ENCODE data around the gene IL10RB. TPM values are rescaled to one million over a fixed set of nuclear protein-coding genes. Genes with fewer than 3 reads are reported as not detected.

IL10RB gene
- total and polyA plus RNA-seq, 2 donors (not counting 1 experiment from before 2014, with no cell fraction given), result 29.3 to 32.5 TPM

DNA sequence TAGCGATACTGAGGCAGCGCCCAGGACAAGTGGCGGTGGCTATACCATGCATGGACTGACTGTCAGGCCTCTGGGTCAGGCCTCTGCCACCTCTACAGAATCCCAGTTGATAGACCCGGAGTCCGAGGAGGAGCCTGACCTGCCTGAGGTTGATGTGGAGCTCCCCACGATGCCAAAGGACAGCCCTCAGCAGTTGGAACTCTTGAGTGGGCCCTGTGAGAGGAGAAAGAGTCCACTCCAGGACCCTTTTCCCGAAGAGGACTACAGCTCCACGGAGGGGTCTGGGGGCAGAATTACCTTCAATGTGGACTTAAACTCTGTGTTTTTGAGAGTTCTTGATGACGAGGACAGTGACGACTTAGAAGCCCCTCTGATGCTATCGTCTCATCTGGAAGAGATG lies 3.2 kb upstream of the IL10RB start:
- Mint-ChIP-seq H3K27me3 (no peaks in the 10 kb centered on the region), H3K27ac (peak overlapping the region; percentile 4), H3K9me3 (ENCODE audit: insufficient read depth) (no peaks in the 10 kb centered on the region), H3K4me3 (no peak overlapping the region), H3K4me1 (peaks cover 45% of the 10 kb centered on the region)
- 96% methylated on average over 8 of the region's 11 CpGs for WGBS (ENCODE audit: insufficient coverage)
- ChIA-PET CTCF (interaction anchor here (0.6 to 0.7 kb wide), 2 partner anchors 61 to 247 kb away, joined by 3 read pairs; no protein-coding TSS in a partner anchor), POLR2A (interaction anchor here (0.7 kb wide), 1 partner anchor 228 kb away, joined by 6 read pairs; the partner anchor contains the start of gene DNAJC28)
- Histone ChIP-seq H3K79me2 (ENCODE audit: control insufficient read depth, insufficient read depth, low read length) (peaks cover 35% of the 10 kb centered on the region), H3K27me3 (replicated peaks in 1 of 4; ENCODE audit: control extremely low read depth in 1 of 4, control insufficient read depth in 3 of 4, insufficient read depth in 4 of 4, low read length in 3 of 4) (no peaks in the 10 kb centered on the region), H3K9ac (ENCODE audit: low read length) (no peak overlapping the region), H3K4me3 (ENCODE audit: control extremely low read depth in 1 of 5, extremely low read depth in 1 of 5, insufficient read depth in 1 of 5, low read depth in 2 of 5, low read length in 4 of 5) (no peak overlapping the region), H4K20me1 (ENCODE audit: control insufficient read depth, insufficient read depth, low read length, poor library complexity, severe bottlenecking) (no peaks in the 10 kb centered on the region), H3K36me3 (replicated peaks in 1 of 2; ENCODE audit: control extremely low read depth in 1 of 2, control insufficient read depth in 1 of 2, extremely low read depth in 1 of 2, insufficient read depth in 2 of 2, low read length in 1 of 2) (peaks cover 4 to 29% of the 10 kb centered on the region in 2 experiments), H3K27ac (ENCODE audit: low read length in 2 of 2) (no peak overlapping the region), H3K4me1 (ENCODE audit: control insufficient read depth in 2 of 2, insufficient read depth in 2 of 2, low read length in 2 of 2) (peaks cover 19 to 39% of the 10 kb centered on the region in 2 donors), H3K4me2 (replicated peaks; ENCODE audit: low read depth, low read length, poor library complexity, severe bottlenecking) (no peak overlapping the region), H2AFZ (ENCODE audit: insufficient read depth, low read depth, low read length, poor library complexity, severe bottlenecking) (no peak overlapping the region), H3K9me3 (ENCODE audit: control extremely low read depth in 1 of 3, control insufficient read depth in 2 of 3, insufficient read depth in 1 of 3, low read length in 2 of 3) (peaks cover 0 to 4% (median 0%) of the 10 kb centered on the region in 3 donors)
- no peak for TF ChIP-seq EZH2 (IDR thresholded peaks at IDR 0.05; ENCODE audit: borderline replicate concordance, insufficient read depth, low read depth, low read length, poor library complexity, severe bottlenecking)
- TF ChIP-seq, protein P1, sequence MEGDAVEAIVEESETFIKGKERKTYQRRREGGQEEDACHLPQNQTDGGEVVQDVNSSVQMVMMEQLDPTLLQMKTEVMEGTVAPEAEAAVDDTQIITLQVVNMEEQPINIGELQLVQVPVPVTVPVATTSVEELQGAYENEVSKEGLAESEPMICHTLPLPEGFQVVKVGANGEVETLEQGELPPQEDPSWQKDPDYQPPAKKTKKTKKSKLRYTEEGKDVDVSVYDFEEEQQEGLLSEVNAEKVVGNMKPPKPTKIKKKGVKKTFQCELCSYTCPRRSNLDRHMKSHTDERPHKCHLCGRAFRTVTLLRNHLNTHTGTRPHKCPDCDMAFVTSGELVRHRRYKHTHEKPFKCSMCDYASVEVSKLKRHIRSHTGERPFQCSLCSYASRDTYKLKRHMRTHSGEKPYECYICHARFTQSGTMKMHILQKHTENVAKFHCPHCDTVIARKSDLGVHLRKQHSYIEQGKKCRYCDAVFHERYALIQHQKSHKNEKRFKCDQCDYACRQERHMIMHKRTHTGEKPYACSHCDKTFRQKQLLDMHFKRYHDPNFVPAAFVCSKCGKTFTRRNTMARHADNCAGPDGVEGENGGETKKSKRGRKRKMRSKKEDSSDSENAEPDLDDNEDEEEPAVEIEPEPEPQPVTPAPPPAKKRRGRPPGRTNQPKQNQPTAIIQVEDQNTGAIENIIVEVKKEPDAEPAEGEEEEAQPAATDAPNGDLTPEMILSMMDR (IDR thresholded peaks at IDR 0.05), result no peak
- ATAC-seq (ENCODE audit: low read depth) (no peak), DNase-seq (no peak)
- intact Hi-C loops (cut with micrococcal nuclease), result no loop called here

DNA sequence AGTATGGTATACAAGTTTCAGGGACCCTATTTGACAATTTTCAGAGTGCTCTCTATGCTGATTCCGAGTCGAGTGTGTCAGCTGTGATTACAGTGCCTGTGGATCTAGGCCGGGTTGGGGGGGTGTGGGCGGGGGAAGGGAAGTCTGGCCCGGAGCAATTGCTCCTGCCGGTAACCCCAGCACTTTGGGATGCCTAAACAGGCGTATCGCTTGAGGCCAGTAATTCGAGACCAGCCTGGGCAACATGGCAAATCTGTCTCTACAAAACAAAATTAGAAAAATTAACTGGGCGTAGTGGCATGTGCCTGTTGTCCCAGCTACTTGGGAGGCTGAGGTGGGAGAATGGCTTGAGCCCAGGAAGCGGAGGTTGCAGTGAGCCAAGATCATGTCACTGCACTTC lies 1.6 kb upstream of the IL10RB start:
- DNase-seq, result no peak
- H3K9ac ChIP-seq (ENCODE audit: low read length), result no peak overlapping the region

More for the DNA sequence above, 1.6 kb upstream of the IL10RB start:
- Histone ChIP-seq H2AFZ (ENCODE audit: insufficient read depth, low read depth, low read length, poor library complexity, severe bottlenecking) (no peak overlapping the region), H3K27me3 (replicated peaks in 1 of 4; ENCODE audit: control extremely low read depth in 1 of 4, control insufficient read depth in 3 of 4, insufficient read depth in 4 of 4, low read length in 3 of 4) (no peaks in the 10 kb centered on the region), H3K4me2 (replicated peaks; ENCODE audit: low read depth, low read length, poor library complexity, severe bottlenecking) (no peak overlapping the region), H3K36me3 (replicated peaks in 1 of 2; ENCODE audit: control extremely low read depth in 1 of 2, control insufficient read depth in 1 of 2, extremely low read depth in 1 of 2, insufficient read depth in 2 of 2, low read length in 1 of 2) (peaks cover 4 to 20% of the 10 kb centered on the region in 2 experiments), H3K27ac (ENCODE audit: low read length in 2 of 2) (peak overlapping the region in 1 of 2 donors; percentile 91), H3K79me2 (ENCODE audit: control insufficient read depth, insufficient read depth, low read length) (peaks cover 48% of the 10 kb centered on the region), H3K4me3 (ENCODE audit: control extremely low read depth in 1 of 5, extremely low read depth in 1 of 5, insufficient read depth in 1 of 5, low read depth in 2 of 5, low read length in 4 of 5) (no peak overlapping the region), H3K4me1 (ENCODE audit: control insufficient read depth in 2 of 2, insufficient read depth in 2 of 2, low read length in 2 of 2) (peaks cover 35 to 55% of the 10 kb centered on the region in 2 donors), H4K20me1 (ENCODE audit: control insufficient read depth, insufficient read depth, low read length, poor library complexity, severe bottlenecking) (no peaks in the 10 kb centered on the region), H3K9me3 (ENCODE audit: control extremely low read depth in 1 of 3, control insufficient read depth in 2 of 3, insufficient read depth in 1 of 3, low read length in 2 of 3) (no peaks in the 10 kb centered on the region)
- WGBS (ENCODE audit: insufficient coverage), result 98% methylated on average over 8 of the region's 11 CpGs
- no peaks in the 10 kb centered on the region for H3K27me3 Mint-ChIP-seq
- CTCF ChIA-PET, result interaction anchor here (1.0 to 4.3 kb wide), 5 partner anchors 9 to 178 kb away, joined by 3 to 17 read pairs (median 8); no protein-coding TSS in a partner anchor
- peaks cover 57% of the 10 kb centered on the region for H3K4me1 Mint-ChIP-seq
- H3K4me3 Mint-ChIP-seq, result no peak overlapping the region
- no peaks in the 10 kb centered on the region for H3K9me3 Mint-ChIP-seq (ENCODE audit: insufficient read depth)
- TF ChIP-seq EZH2 (IDR thresholded peaks at IDR 0.05; ENCODE audit: borderline replicate concordance, insufficient read depth, low read depth, low read length, poor library complexity, severe bottlenecking), result no peak
- TF ChIP-seq, protein P1 (IDR thresholded peaks at IDR 0.05), result no peak
- H3K27ac Mint-ChIP-seq, result no peak overlapping the region
- intact Hi-C loops (cut with micrococcal nuclease), result no loop called here
- ATAC-seq (ENCODE audit: low read depth), result no peak
- POLR2A ChIA-PET, result interaction anchor here (1.1 kb wide), 1 partner anchor 63 kb away, joined by 3 read pairs; no protein-coding TSS in a partner anchor
